Right lung (tissue), 10 donors: ENCODE measurements around the gene BIVM. TPM values are rescaled to one million over a fixed set of nuclear protein-coding genes. Genes with fewer than 3 reads are reported as not detected.
A peak's percentile ranks its signal among the peaks of the same experiment; 100 is the strongest.

Source experiments
- DNase-seq, 2 donors: peaks; one replicate each; pipeline ENCODE4 v3.0.0-alpha.2; 2013
- long read RNA-seq, 8 donors: transcript quantifications; one replicate each; lab custom pipeline, GENCODE V29; 2026
- polyA plus RNA-seq, 5 donors: library from polyadenylated mRNA; unstranded; fragments of 120-200 nt; gene quantifications; one replicate each; pipeline versions ENCODE4 v1.2.1 to v1.2.3, GENCODE V29; 2013; ENCODE audit warnings: inconsistent platforms in 1 of 5, low replicate concordance in 1 of 5; ENCODE audit not compliant: insufficient read length in 5 of 5, insufficient read depth in 1 of 5

BIVM gene, protein sequence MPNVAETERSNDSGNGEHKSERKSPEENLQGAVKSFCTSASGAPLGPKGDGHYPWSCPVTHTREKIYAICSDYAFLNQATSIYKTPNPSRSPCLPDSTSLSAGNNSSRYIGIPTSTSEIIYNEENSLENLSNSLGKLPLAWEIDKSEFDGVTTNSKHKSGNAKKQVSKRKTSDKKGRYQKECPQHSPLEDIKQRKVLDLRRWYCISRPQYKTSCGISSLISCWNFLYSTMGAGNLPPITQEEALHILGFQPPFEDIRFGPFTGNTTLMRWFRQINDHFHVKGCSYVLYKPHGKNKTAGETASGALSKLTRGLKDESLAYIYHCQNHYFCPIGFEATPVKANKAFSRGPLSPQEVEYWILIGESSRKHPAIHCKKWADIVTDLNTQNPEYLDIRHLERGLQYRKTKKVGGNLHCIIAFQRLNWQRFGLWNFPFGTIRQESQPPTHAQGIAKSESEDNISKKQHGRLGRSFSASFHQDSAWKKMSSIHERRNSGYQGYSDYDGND
- 10 to 100 TPM; 36.6 to 53.4 (median 45.1) TPM for polyA plus RNA-seq
- long read RNA-seq, donor 1, partial matches to known transcripts = 7 of 9 reads
- long read RNA-seq, donor 1, other reads (novel, unspliced or antisense) = 0 of 9 reads
- long read RNA-seq, donor 2, partial matches to known transcripts = 0 of 1 reads
- long read RNA-seq, donor 2, other reads (novel, unspliced or antisense) = 0 of 1 reads
- long read RNA-seq, donor 3, partial matches to known transcripts = 0 of 3 reads
- long read RNA-seq, donor 3, other reads (novel, unspliced or antisense) = 0 of 3 reads
- long read RNA-seq, donor 4, partial matches to known transcripts = 0 of 2 reads
- long read RNA-seq, donor 4, other reads (novel, unspliced or antisense) = 0 of 2 reads
- long read RNA-seq, donor 5, partial matches to known transcripts = 0 of 2 reads
- long read RNA-seq, donor 5, other reads (novel, unspliced or antisense) = 0 of 2 reads
- long read RNA-seq, donor 6, partial matches to known transcripts = 0 of 1 reads
- long read RNA-seq, donor 6, other reads (novel, unspliced or antisense) = 0 of 1 reads
- long read RNA-seq, donor 7, partial matches to known transcripts = 0 of 3 reads
- long read RNA-seq, donor 7, other reads (novel, unspliced or antisense) = 0 of 3 reads
- long read RNA-seq, donor 8, partial matches to known transcripts = 0 of 1 reads
- long read RNA-seq, donor 8, other reads (novel, unspliced or antisense) = 0 of 1 reads

- peak; percentile 85 to 87 for DNase-seq
These were observed at the start of gene BIVM, which contains the start of gene POGLUT2 for GRCh38 chr13:102798581-102799425. BIVM (plus strand) TSS chr13:102799119; CDS start chr13:102807268, 8,149 bp downstream. POGLUT2 (minus strand) TSS chr13:102798976; CDS start chr13:102798670, 306 bp downstream.

DNA sequence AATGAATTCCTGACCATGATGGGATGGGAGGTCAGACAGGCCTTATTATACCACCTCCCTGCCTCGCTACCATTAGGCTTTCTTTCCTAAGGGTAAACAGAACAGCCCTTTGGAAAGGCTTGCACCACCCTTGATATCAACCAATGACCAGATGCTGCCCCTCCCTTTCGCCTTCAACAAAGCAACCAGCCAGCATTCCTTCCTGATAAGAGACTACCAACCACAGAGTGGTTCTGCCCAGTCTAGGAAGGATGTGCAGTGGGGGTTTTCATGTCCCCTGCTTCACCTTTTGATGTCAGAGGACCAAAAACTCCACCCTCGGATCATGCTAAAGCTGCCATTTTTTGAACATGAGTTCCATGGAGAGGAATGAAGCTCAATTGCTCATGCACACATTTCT is 47.0 kb upstream of the BIVM start:
- no peak for DNase-seq

- DNase-seq = no peak
These were observed 41.9 kb upstream of the BIVM start for GRCh38 chr13:102757006-102757405.

- DNase-seq = no peak
These were observed 40.1 kb upstream of the BIVM start for GRCh38 chr13:102758842-102759241.

- DNase-seq = no peak
These were observed 37.8 kb upstream of the BIVM start for GRCh38 chr13:102761071-102761470.

- DNase-seq = no peak
These were observed 35.2 kb upstream of the BIVM start for GRCh38 chr13:102763741-102764140.

- peak; percentile 14 to 25 for DNase-seq
These were observed 30.0 kb upstream of the BIVM start for GRCh38 chr13:102768909-102769308.

DNA sequence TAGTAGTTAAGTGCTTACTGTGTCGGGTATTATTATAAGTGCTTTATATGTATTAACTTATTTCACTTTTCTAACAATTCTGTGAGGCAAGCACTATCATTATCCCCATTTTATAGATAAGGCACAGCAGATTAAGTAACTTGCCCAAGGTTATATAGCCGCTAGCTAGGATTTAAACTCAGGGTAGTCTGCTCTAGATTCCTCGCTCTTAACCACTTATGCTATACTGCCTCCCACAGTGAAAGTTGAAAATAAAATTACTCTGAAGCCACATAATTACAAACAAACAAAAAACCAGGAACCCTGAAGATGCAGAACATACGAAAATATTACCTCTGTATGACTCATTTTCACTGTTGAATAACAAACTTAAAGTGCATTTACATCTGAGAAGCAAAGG is 29.2 kb upstream of the BIVM start:
- no peak for DNase-seq

DNA sequence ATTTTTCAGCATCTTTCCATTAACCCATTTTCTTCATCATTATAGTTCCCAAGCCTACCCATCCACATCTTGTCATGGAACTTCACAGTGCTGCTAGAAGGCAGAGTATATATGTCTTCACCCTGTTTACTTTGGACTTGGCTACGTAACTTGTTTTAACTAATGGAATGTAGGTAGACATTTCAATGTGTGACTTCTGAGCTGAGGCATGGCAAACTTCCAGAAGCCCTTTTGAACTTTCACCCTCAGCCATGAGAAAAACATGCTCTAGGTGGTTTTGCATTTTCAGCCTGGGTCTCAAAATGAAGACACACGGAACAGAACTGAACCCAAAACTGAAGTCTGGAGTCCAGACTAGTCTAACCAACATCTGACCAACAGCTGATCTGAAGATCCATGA is 28.5 kb upstream of the BIVM start:
- no peak for DNase-seq

DNA sequence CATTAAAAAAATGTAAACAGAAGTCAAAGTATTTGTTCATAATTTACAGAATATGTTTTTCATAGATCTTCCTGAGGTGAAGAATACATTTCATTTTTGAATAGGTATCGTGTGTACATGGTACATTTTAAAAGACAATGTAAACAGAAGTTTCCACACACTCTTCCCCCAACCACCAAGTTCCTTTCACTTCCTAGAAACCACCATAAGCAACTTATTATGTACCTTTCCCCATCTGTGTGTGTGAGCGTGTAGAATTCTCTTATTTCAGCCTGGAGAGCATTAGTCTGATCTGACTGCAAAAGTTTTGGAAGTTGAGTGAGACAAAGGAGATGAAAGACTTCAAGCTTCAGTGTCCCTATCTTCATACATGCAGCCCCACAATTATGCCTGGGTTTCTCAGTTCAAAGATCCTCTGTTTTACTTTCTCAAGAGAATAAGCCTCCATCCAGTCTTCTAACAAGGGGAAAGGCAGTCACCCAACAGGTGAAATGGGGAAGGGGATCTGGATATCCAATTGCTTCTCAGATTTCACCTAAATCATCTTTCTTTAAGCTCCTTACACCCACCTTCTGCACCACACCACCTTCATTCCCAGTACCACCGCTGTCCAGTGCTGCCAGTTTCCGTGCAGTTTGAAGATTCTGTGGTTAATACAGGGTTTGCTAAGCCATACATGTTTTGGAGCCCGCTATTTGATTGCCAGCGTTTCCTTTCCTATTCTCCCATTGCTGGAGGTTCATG is 27.4 kb upstream of the BIVM start:
- no peak for DNase-seq

DNA sequence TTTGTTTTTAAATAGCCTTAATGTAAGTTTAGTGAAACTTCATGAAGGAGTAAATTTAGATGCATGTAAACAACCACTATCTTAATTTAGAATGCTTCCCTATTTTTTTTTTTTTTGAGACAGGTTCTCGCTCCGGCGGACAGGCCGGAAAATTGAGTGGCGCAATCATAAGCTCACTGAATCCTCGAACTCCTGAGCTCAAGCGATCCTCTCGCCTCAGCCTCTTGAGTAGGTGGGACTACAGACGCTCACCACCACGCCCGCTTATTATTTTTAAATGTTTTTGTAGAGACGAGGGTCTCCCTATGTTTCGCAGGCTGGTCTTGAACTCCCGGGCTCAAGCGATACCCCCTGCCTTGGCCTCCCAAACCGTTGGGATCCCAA is 26.9 kb upstream of the BIVM start:
- no peak for DNase-seq

DNA sequence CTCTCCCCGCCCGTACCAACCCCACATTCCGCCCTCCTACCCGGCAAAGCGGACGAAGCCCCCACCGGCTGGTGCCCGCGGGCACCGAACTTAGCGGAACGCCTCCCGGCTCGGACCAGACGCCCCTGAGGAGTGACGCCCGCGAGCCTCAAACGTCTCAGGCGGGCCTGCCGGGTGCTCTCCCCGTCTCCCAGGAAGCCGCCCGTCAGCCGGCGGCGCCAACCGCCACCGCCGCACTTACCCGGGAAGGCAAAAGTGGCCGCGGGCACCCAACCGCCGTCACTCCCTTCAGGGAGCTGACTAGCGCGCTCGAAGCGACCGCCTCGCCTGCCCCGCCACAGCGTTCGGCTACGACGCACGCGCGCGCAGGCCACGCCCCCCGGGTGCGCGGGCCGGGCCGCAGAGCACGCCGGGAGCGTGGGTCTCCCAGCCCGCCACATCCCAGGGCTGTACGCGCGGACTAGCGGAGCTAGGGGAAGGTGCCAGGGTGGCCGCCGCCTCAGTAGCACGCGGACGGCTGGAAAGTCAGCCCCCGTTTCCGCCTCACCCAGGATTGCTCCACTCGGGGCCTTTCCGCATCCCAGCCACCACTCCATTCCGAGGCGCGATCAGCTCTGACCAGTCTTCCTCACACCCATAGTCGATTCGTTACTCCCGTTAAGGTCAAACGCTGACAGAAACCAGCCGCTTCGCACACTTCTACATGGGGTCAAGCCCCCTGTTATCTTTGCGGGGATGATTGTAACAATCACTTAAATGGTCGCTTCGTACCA is 25.3 kb upstream of the BIVM start, which contains the start of gene TEX30:
Gene TEX30, minus strand, starts transcription at position 346 of the 773 bp plus-strand sequence. CDS start 3,760 bp downstream, outside the sequence.
- peak; percentile 88 to 89 for DNase-seq

GRCh38 chr13:102774214-102774568 is 24.7 kb upstream of the BIVM start:
- no peak for DNase-seq

- no peak for DNase-seq
These were observed 24.1 kb upstream of the BIVM start for GRCh38 chr13:102774591-102775520.

- DNase-seq = no peak
These were observed 22.6 kb upstream of the BIVM start for GRCh38 chr13:102776271-102776670.

GRCh38 chr13:102777736-102778135 is 21.2 kb upstream of the BIVM start:
- no peak for DNase-seq

DNA sequence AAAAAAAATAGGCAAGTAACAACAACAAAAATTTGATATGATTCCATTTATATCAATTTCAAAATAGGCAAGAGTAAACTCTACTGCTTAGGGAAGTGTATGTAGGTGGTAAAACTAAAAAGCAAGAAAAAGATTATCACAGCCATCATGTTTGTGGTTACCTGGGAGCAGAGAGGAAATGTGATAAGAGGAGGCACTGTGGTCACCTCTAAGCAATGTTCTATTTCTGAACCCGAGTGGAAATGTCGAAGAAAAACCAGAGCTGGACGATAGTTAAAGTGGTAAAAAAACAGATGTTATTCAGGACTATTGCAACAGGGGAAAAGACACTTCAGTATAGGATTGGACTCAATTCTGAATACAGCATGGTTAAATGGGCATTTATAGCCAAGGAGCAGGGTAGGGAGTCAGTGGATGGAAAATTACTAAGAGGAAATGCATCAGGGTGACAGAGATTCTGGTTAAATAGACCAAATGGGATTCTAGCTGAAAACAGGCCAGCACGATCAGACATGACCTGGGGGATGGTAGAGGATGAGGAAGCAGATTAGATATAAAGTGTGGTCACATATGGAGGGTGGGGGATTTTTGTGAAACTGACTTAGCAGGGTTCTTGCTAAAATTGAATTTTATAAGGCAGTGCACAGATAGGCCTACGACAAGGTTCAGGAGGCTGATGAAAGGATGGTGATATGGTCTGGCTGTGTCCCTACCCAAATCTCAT is 19.3 kb upstream of the BIVM start:
- no peak for DNase-seq
